B cell (primary cell): ENCODE results near the gene GIGYF2. TPM values are rescaled to one million over a fixed set of nuclear protein-coding genes. Genes with fewer than 3 reads are reported as not detected.

ENCODE experiments used
- ATAC-seq: fragments of 200-7000 bp; cut with Tn5 transposase; one replicate; pipeline ENCODE4 v1.10.0; 2021; ENCODE audit warnings: low read depth, mild to moderate bottlenecking, moderate number of reproducible peaks, moderate library complexity
- CTCF ChIA-PET: fragments of 350-600 bp; sonication (Branson Sonifier 250); formaldehyde crosslinking; loops from one replicate; lab custom pipeline; 2021; ENCODE audit warnings: antibody characterized with exemption, inconsistent platforms; lab: Charles Lee
- POLR2A ChIA-PET: fragments of 350-600 bp; sonication (Branson Sonifier 250); formaldehyde crosslinking; loops from one replicate; lab custom pipeline; 2021; ENCODE audit warnings: antibody characterized with exemption; lab: Charles Lee
- DNase-seq: peaks from one replicate; pipeline ENCODE4 v3.0.0; 2013
- H2AFZ ChIP-seq: 2 replicates; pipeline ENCODE4 v1.6.1; 2012; ENCODE audit warnings: mild to moderate bottlenecking, low read depth, low read length; ENCODE audit not compliant: insufficient read depth, poor library complexity, severe bottlenecking
- H3K27ac ChIP-seq, 2 donors: 1 replicate in 1 of 2; 2 replicates in 1 of 2; pipeline ENCODE4 v1.5.1; 2012 to 2013; ENCODE audit warnings: low read length in 2 of 2, mild to moderate bottlenecking in 2 of 2, moderate library complexity in 1 of 2
- H3K27me3 ChIP-seq, 4 experiments: fragments of 200-600 bp in 1 of 4; sonication (generic) in 1 of 4; replicated peaks in 1 of 4; 1 replicate in 2 of 4; 2 replicates in 2 of 4; pipeline versions ENCODE4 v1.6.1 to v1.7.0; 2013 to 2016; ENCODE audit warnings: low read length in 3 of 4, mild to moderate bottlenecking in 2 of 4, mixed read lengths in 1 of 4, moderate library complexity in 1 of 4; ENCODE audit not compliant: insufficient read depth in 4 of 4, control insufficient read depth in 3 of 4; ENCODE audit errors: control extremely low read depth in 1 of 4
- H3K36me3 ChIP-seq, 2 experiments: replicated peaks in 1 of 2; 1 replicate in 1 of 2; 2 replicates in 1 of 2; pipeline versions ENCODE4 v1.6.1 to v1.7.1; 2013; ENCODE audit warnings: low read length in 1 of 2; ENCODE audit not compliant: insufficient read depth in 2 of 2, control insufficient read depth in 1 of 2; ENCODE audit errors: control extremely low read depth in 1 of 2, extremely low read depth in 1 of 2
- H3K4me1 ChIP-seq, 2 donors: fragments of 200-600 bp in 1 of 2; sonication (generic) in 1 of 2; 1 replicate in 1 of 2; 2 replicates in 1 of 2; pipeline versions ENCODE4 v1.5.1 to v1.6.1; 2013 to 2017; ENCODE audit warnings: low read length in 2 of 2; ENCODE audit not compliant: control insufficient read depth in 2 of 2, insufficient read depth in 2 of 2
- H3K4me2 ChIP-seq: replicated peaks from 2 replicates; pipeline ENCODE3; 2012; ENCODE audit warnings: mild to moderate bottlenecking, low read depth, low read length; ENCODE audit not compliant: poor library complexity, severe bottlenecking
- H3K4me3 ChIP-seq, 5 experiments: fragments of 200-600 bp in 1 of 5; sonication (generic) in 1 of 5; 1 replicate in 3 of 5; 2 replicates in 2 of 5; pipeline versions ENCODE4 v1.5.1 to v1.7.0; 2011 to 2016; ENCODE audit warnings: low read length in 4 of 5, mild to moderate bottlenecking in 4 of 5, low read depth in 2 of 5, control low read depth in 1 of 5, moderate library complexity in 1 of 5; ENCODE audit not compliant: insufficient read depth in 1 of 5; ENCODE audit errors: control extremely low read depth in 1 of 5, extremely low read depth in 1 of 5
- H3K79me2 ChIP-seq: fragments of 200-600 bp; sonication (generic); one replicate; pipeline ENCODE4 v1.6.0; 2016; ENCODE audit warnings: low read length; ENCODE audit not compliant: control insufficient read depth, insufficient read depth
- H3K9ac ChIP-seq: fragments of 200-600 bp; sonication (generic); 2 replicates; pipeline ENCODE4 v1.6.1; 2017; ENCODE audit warnings: mild to moderate bottlenecking, low read length, moderate library complexity
- H3K9me3 ChIP-seq, 3 donors: one replicate each; pipeline versions ENCODE4 v1.6.1 to v1.7.1; 2013; ENCODE audit warnings: low read length in 2 of 3; ENCODE audit not compliant: control insufficient read depth in 2 of 3, insufficient read depth in 1 of 3; ENCODE audit errors: control extremely low read depth in 1 of 3
- H4K20me1 ChIP-seq: 2 replicates; pipeline ENCODE4 v1.6.0; 2012; ENCODE audit warnings: mild to moderate bottlenecking, low read length; ENCODE audit not compliant: insufficient read depth, control insufficient read depth, poor library complexity, severe bottlenecking
- H3K27ac Mint-ChIP-seq: one replicate; pipeline ENCODE4 v1.8.0; 2021; ENCODE audit warnings: mixed read lengths
- H3K27me3 Mint-ChIP-seq: one replicate; pipeline ENCODE4 v1.8.0; 2021; ENCODE audit warnings: mixed read lengths
- H3K4me1 Mint-ChIP-seq: one replicate; pipeline ENCODE4 v1.8.0; 2021; ENCODE audit warnings: mixed read lengths
- H3K4me3 Mint-ChIP-seq: one replicate; pipeline ENCODE4 v1.8.0; 2021; ENCODE audit warnings: mixed read lengths
- H3K9me3 Mint-ChIP-seq: one replicate; pipeline ENCODE4 v1.8.0; 2022; ENCODE audit warnings: mixed read lengths; ENCODE audit not compliant: insufficient read depth
- CTCF ChIP-seq: fragments of 200-600 bp; IDR thresholded peaks from one replicate; pipeline ENCODE4 v1.8.0; 2022; ENCODE audit warnings: antibody characterized with exemption, mild to moderate bottlenecking
- EZH2 ChIP-seq: IDR thresholded peaks from 2 replicates; pipeline ENCODE4 v1.6.1; 2012; ENCODE audit warnings: borderline replicate concordance, low read depth, mild to moderate bottlenecking, moderate library complexity, low read length; ENCODE audit not compliant: insufficient read depth, poor library complexity, severe bottlenecking
- WGBS: methylation state at CpG from one replicate; pipeline ENCODE4 v1.1.5; 2013; ENCODE audit warnings: missing lambda C conversion rate; ENCODE audit not compliant: insufficient coverage; 5-methylcytosine and 5-hydroxymethylcytosine counted together
- intact Hi-C: fragments of 100-400 bp; cut with micrococcal nuclease; formaldehyde crosslinking; loops from one replicate; pipeline ENCODE4 v1.10.0; 2022
- polyA plus RNA-seq: library from polyadenylated mRNA; depleted of rRNA; stranded (reverse); fragments of >200 nt; gene quantifications from 2 replicates; pipeline ENCODE4 v1.2.3, GENCODE V29; 2012
- total RNA-seq, 2 donors: library from RNA; stranded (reverse); fragments of 120-200 nt in 1 of 2; gene quantifications; 1 replicate in 1 of 2; 2 replicates in 1 of 2; pipeline versions ENCODE4 v1.2.3 to v1.2.4, GENCODE V29; 2013 to 2022

Gene GIGYF2
- total and polyA plus RNA-seq, 2 donors (not counting 1 experiment from before 2014, with no cell fraction given) = 7.2 to 108 TPM

- Histone ChIP-seq H3K4me1 (no peaks in the 10 kb centered on the region), H4K20me1 (no peaks in the 10 kb centered on the region), H3K9me3 (no peaks in the 10 kb centered on the region), H3K4me3 (no peak overlapping the region), H3K4me2 (no peak overlapping the region), H3K36me3 (peaks cover 1 to 28% of the 10 kb centered on the region in 2 experiments), H2AFZ (no peak overlapping the region), H3K9ac (no peak overlapping the region), H3K79me2 (no peaks in the 10 kb centered on the region), H3K27ac (no peak overlapping the region), H3K27me3 (no peaks in the 10 kb centered on the region)
- Mint-ChIP-seq H3K27ac (no peak overlapping the region), H3K27me3 (no peaks in the 10 kb centered on the region), H3K4me1 (no peaks in the 10 kb centered on the region), H3K9me3 (no peaks in the 10 kb centered on the region), H3K4me3 (no peak overlapping the region)
- no peak for TF ChIP-seq EZH2
- TF ChIP-seq CTCF = no peak
- DNase-seq (no peak), ATAC-seq (no peak)
- ChIA-PET CTCF (interaction anchor here (0.8 kb wide), 1 partner anchor 27 kb away, joined by 3 read pairs; no protein-coding TSS in a partner anchor), POLR2A (interaction anchor here (0.9 kb wide), 1 partner anchor 181 kb away, joined by 4 read pairs; no protein-coding TSS in a partner anchor)
- WGBS = no CpG with 5 or more reads among the region's 5 CpGs
- intact Hi-C loops = no loop called here
Observed at GRCh38 chr2:232861353-232861752, 164.2 kb downstream of the GIGYF2 start.

DNA sequence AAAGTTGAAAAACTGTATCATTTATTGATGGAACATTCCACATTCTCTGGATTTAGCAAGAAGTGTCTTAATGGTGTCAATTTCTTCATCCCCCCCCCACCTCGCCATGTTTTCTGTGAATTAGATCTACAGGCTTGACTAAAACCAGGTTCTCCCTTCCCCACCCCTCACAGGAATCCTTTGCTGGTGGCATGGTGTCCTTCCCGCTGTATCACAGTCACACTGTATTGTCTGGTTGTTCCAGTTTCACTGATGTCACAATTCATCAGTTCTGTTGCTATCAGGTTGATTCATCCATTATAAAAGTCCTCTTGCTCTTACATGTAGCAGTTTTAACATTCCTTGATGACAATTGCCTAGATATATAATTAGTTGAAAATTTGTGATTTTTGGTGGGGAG, 166.9 kb downstream of the GIGYF2 start:
- ChIA-PET CTCF (no interaction called here), POLR2A (no interaction called here)
- 100% methylated on average over 1 of the region's 2 CpGs for WGBS
- intact Hi-C loops = no loop called here
- no peaks in the 10 kb centered on the region for H3K27me3 ChIP-seq
- H3K79me2 ChIP-seq = no peaks in the 10 kb centered on the region
- no peak overlapping the region for H3K27ac Mint-ChIP-seq
- DNase-seq = no peak
- H4K20me1 ChIP-seq = no peaks in the 10 kb centered on the region
- no peak for ATAC-seq
- H3K9ac ChIP-seq = no peak overlapping the region
- no peaks in the 10 kb centered on the region for H3K4me1 Mint-ChIP-seq
- H3K4me1 ChIP-seq = no peaks in the 10 kb centered on the region
- peaks cover 0 to 2% of the 10 kb centered on the region in 2 experiments for H3K36me3 ChIP-seq
- H3K27me3 Mint-ChIP-seq = no peaks in the 10 kb centered on the region
- no peaks in the 10 kb centered on the region for H3K9me3 Mint-ChIP-seq
- H3K27ac ChIP-seq = no peak overlapping the region
- no peak overlapping the region for H3K4me3 ChIP-seq
- H3K4me2 ChIP-seq = no peak overlapping the region
- H3K9me3 ChIP-seq = no peaks in the 10 kb centered on the region
- no peak overlapping the region for H3K4me3 Mint-ChIP-seq
- TF ChIP-seq EZH2 (no peak), CTCF (no peak)
- no peak overlapping the region for H2AFZ ChIP-seq
